AG04450 (cell line): ENCODE data around the gene LHX1. TPM values are rescaled to one million over a fixed set of nuclear protein-coding genes. Genes with fewer than 3 reads are reported as not detected.

Experiments
- CTCF ChIA-PET: fragments of 300-600, 350-600 bp; formaldehyde crosslinking; extraction: SDS; loops from one replicate; lab custom pipeline; 2022; ENCODE audit warnings: antibody characterized with exemption, inconsistent platforms; lab: Charles Lee
- POLR2A ChIA-PET: fragments of 350-600 bp; formaldehyde crosslinking; extraction: SDS; loops from one replicate; lab custom pipeline; 2021; ENCODE audit warnings: antibody characterized with exemption, inconsistent platforms; lab: Yijun Ruan, JAX
- DNase-seq: peaks from one replicate; pipeline ENCODE4 v3.0.0-alpha.2; 2011; ENCODE audit warnings: low read depth, low spot score
- H3K27ac ChIP-seq: one replicate; pipeline ENCODE4 v1.5.1; 2012; ENCODE audit warnings: low read depth, low read length, control low read depth
- H3K27me3 ChIP-seq: one replicate; pipeline ENCODE4 v1.6.0; 2012; ENCODE audit warnings: low read length; ENCODE audit not compliant: control insufficient read depth, insufficient read depth
- H3K4me3 ChIP-seq: 2 replicates; pipeline ENCODE4 v1.5.1; 2011; ENCODE audit warnings: mild to moderate bottlenecking, low read depth, low read length, control low read depth
- H3K9me3 ChIP-seq: 2 replicates; pipeline ENCODE4 v1.5.1; 2012; ENCODE audit warnings: low read length; ENCODE audit not compliant: control insufficient read depth, insufficient read depth
- polyA plus RNA-seq: library from polyadenylated mRNA; depleted of rRNA; stranded (reverse); fragments of >200 nt; gene quantifications from 2 replicates; pipeline ENCODE4 v1.2.3, GENCODE V29; 2011
- TF ChIP-seq, protein P1 (sequence below): IDR thresholded peaks from 2 replicates; pipeline ENCODE4 v1.5.1; 2011; ENCODE audit warnings: low read depth, low read length, control low read depth, inconsistent platforms

Gene LHX1
- polyA plus RNA-seq, 1 experiment, result not detected

DNA sequence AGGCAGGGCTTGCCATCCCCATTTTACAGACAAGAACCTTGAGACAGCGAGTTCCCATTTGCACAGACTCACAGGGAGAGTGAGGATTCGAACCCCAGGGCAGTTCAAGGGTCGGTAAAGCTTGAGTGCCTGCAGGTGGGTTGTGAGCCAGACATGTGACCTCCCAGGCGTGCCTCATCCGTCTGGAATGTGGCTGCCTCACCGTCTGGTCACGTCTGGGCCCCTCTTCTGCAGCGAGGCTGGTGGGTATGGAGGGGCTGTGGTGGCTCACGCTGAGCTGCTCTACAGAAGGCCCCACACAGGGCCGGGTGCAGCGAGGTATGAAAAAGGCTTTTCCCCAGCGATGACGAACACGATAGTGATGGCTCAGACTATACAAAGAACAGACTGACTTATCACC is 35.8 kb upstream of the LHX1 start:
- no peak overlapping the region for H3K4me3 ChIP-seq
- ChIA-PET CTCF (interaction anchor here (0.6 kb wide), 1 partner anchor 295 kb away, joined by 3 read pairs; no protein-coding TSS in a partner anchor), POLR2A (no interaction called here)
- DNase-seq, result no peak
- TF ChIP-seq, protein P1, sequence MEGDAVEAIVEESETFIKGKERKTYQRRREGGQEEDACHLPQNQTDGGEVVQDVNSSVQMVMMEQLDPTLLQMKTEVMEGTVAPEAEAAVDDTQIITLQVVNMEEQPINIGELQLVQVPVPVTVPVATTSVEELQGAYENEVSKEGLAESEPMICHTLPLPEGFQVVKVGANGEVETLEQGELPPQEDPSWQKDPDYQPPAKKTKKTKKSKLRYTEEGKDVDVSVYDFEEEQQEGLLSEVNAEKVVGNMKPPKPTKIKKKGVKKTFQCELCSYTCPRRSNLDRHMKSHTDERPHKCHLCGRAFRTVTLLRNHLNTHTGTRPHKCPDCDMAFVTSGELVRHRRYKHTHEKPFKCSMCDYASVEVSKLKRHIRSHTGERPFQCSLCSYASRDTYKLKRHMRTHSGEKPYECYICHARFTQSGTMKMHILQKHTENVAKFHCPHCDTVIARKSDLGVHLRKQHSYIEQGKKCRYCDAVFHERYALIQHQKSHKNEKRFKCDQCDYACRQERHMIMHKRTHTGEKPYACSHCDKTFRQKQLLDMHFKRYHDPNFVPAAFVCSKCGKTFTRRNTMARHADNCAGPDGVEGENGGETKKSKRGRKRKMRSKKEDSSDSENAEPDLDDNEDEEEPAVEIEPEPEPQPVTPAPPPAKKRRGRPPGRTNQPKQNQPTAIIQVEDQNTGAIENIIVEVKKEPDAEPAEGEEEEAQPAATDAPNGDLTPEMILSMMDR, result no peak
- H3K27ac ChIP-seq, result no peak overlapping the region
- peaks cover 9% of the 10 kb centered on the region for H3K27me3 ChIP-seq
- H3K9me3 ChIP-seq, result no peaks in the 10 kb centered on the region; the same call in 1 of the 2 replicates

DNA sequence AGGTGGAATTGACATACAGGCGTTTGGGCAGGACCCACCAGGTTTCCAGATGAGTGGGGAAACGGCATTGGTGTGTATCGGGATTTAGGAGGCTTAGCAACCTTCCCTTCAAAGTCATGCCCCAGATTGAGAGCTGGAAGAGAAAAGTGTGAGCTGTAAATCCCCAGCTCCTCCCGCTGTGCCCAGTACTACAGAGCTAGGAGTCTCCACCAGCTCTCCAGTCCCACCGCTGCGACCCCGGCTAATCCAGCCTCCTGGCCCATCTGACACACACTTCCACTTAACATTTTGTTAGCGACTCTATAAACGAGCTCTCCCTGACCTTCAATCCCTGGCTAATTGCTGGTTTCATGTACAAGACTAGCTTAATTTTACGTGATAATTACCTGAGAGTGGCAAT is 29.9 kb upstream of the LHX1 start:
- CTCF ChIA-PET, result no interaction called here
- H3K9me3 ChIP-seq, result no peaks in the 10 kb centered on the region

DNA sequence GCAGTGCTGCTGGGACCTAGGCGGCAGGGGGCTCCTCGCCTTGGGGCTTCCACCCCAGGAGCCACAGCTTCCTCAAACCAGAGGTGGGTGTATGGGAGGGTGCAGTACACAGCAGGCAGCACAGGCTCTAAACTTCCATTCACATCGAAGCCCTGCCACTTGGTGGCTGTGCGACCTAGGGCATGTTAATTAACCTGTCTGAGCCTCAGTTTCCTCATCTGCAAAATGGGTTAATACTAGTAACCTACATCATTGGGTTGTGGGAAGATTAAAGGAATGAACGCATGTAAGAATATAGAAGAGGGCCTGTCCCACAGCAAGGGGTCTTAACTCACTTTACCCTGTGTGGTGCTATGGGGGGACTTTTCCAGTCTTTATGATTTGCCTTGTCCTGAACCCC is 26.8 kb upstream of the LHX1 start:
- Histone ChIP-seq H3K27me3 (peaks cover 31% of the 10 kb centered on the region), H3K27ac (no peak overlapping the region), H3K9me3 (no peaks in the 10 kb centered on the region), H3K4me3 (no peak overlapping the region)
- no peak for DNase-seq
- ChIA-PET POLR2A (interaction anchor here (0.6 kb wide), 1 partner anchor 46 kb away, joined by 3 read pairs; no protein-coding TSS in a partner anchor), CTCF (no interaction called here)
- TF ChIP-seq, protein P1, result no peak

More for the DNA sequence above, 29.9 kb upstream of the LHX1 start:
- no peak overlapping the region for H3K27ac ChIP-seq
- no peak overlapping the region for H3K4me3 ChIP-seq
- no peak for DNase-seq
- peaks cover 23% of the 10 kb centered on the region for H3K27me3 ChIP-seq
- TF ChIP-seq, protein P1, result no peak
- POLR2A ChIA-PET, result no interaction called here

DNA sequence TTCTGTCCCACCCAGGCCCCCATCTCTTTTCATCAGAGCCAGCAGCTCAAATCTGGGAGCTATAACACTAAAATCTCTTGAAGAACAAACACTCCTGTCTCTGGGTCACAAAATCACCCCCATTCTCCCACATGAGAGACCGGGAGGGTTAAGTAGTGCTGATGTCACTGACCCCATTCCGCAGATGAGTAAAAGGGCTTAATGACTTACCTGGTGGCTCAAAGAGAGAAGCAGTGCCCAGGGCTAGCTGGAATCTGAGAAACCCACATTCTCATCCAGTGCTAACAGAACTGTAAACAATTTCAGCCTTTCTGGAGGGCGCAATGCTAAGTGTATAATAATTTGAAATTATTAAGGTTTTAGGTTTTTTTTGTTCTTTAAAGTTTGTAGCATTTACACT is 26.3 kb upstream of the LHX1 start:
- no peak overlapping the region for H3K27ac ChIP-seq
- no peak for DNase-seq
- ChIA-PET POLR2A (no interaction called here), CTCF (no interaction called here)
- H3K27me3 ChIP-seq, result peaks cover 31% of the 10 kb centered on the region
- no peaks in the 10 kb centered on the region for H3K9me3 ChIP-seq
- TF ChIP-seq, protein P1, result no peak
- H3K4me3 ChIP-seq, result no peak overlapping the region

DNA sequence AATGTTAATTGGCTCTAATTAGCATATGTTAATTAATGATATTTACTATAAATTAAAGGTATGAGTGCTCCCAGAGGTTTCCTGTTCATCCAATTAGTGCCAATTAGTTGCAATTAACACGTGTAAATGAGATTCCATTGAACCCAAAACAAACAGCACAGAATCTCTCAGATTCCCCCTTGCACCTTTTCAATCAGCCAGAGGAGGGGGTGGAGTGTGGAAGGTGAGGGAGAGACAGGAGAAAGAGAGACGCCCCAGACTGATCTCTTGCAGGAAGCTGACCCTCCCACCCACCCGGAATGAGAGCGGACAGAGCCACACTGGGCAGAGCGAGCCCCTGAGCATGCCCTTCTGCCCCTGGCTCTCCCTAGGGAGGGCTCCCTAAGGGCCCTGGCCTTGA is 24.1 kb upstream of the LHX1 start:
- Histone ChIP-seq H3K27me3 (peaks cover 21% of the 10 kb centered on the region), H3K27ac (no peak overlapping the region), H3K9me3 (no peaks in the 10 kb centered on the region), H3K4me3 (no peak overlapping the region)
- ChIA-PET POLR2A (no interaction called here), CTCF (interaction anchor here (0.5 kb wide), 1 partner anchor 122 kb away, joined by 3 read pairs; no protein-coding TSS in a partner anchor)
- DNase-seq, result no peak
- TF ChIP-seq, protein P1, result no peak
